ENCODE data around the gene VWA1. TPM values are rescaled to one million over a fixed set of nuclear protein-coding genes. Genes with fewer than 3 reads are reported as not detected.
A peak's percentile ranks its signal among the peaks of the same experiment; 100 is the strongest.

The VWA1 gene
- total and polyA plus RNA-seq, 4 donors, result 18.3 to 81.3 (median 32.2) TPM

DNA sequence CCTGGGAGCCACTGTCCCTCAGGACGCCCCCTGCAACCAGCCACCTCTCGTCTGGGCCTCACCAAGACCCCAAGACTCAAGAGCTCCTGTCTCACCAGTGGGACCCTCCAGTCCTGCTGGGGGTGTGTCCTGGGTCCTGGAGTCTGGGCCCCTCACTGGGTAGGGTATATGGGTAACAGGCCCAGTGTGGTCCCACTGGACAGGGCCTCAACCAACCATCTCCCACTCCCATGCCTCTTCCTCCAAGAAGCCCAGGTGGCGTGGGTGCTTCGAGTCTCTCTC is 725 bp upstream of the VWA1 start (continued):
- TF ChIP-seq FOXA2 (IDR thresholded peaks at IDR 0.05) (no peak), NR2F2 (IDR thresholded peaks at IDR 0.05) (no peak), YY1 (IDR thresholded peaks at IDR 0.05) (no peak), SP1 (IDR thresholded peaks at IDR 0.05) (no peak)

DNA sequence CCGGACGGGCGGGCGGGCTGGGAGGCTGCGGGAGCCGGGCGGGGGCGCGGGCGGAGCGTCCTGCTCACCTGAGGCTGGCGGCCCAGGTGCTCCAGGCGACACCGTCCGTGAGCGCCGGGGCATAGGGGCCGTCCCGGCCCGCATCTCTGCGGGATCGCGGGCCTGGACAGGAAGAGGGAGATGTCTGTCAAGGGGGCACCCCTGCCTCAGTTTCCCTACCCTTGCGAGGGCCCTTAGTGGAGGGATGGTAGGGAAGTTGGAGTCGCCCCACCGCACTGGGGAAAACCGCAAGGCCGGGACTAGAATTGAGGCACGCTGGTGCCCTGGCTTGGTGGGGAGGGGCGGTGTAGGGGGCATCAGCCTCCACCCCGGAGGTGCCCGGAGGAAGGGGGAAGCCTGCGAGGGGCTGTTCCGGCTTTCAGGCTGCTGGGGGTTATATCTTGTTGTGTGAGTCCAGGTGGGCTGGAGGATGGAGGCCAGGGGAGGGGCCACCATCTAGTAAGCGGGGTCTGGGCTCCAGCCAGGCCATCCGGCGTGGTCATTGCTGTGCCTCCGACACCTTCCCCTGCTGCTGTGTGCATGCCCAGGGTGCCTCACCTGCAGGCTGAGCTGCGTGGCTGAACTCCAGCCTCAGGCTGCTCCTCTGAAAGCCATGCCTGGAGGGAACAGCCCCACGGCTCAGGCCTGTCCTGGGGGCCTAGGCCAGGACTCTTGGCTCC is 580 bp downstream of the VWA1 start:
- H3K27ac ChIP-seq (ENCODE audit: low read depth in 1 of 2, low read length in 2 of 2), result peak overlapping the region in 1 of 2 donors; percentile 62
- peaks cover 34 to 89% (median 68%) of the 10 kb centered on the region in 4 donors for H3K4me1 ChIP-seq (ENCODE audit: control insufficient read depth in 4 of 4, insufficient read depth in 4 of 4, low read length in 3 of 4)
- H3K9ac ChIP-seq (ENCODE audit: low read depth in 1 of 2, low read length in 2 of 2), result peak overlapping the region; percentile 5 to 28
- H3K27me3 ChIP-seq (ENCODE audit: control insufficient read depth in 4 of 4, insufficient read depth in 4 of 4, low read length in 3 of 4), result no peaks in the 10 kb centered on the region
- TF ChIP-seq, protein P1, sequence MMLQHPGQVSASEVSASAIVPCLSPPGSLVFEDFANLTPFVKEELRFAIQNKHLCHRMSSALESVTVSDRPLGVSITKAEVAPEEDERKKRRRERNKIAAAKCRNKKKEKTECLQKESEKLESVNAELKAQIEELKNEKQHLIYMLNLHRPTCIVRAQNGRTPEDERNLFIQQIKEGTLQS (IDR thresholded peaks at IDR 0.05), result no peak
- no peak for TF ChIP-seq GABPA (IDR thresholded peaks at IDR 0.05 in 1 of 2, conservative IDR thresholded peaks at IDR 0.05 in 1 of 2)
- no peak for TF ChIP-seq HNF4A (conservative IDR thresholded peaks at IDR 0.05)
- TF ChIP-seq, protein P2, sequence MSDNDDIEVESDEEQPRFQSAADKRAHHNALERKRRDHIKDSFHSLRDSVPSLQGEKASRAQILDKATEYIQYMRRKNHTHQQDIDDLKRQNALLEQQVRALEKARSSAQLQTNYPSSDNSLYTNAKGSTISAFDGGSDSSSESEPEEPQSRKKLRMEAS (IDR thresholded peaks at IDR 0.05), result no peak
- TF ChIP-seq JUND (IDR thresholded peaks at IDR 0.05), result no peak
- no peak for TF ChIP-seq NR2F2 (IDR thresholded peaks at IDR 0.05)
- no peak for TF ChIP-seq SP1 (IDR thresholded peaks at IDR 0.05)
- TF ChIP-seq, protein P3, sequence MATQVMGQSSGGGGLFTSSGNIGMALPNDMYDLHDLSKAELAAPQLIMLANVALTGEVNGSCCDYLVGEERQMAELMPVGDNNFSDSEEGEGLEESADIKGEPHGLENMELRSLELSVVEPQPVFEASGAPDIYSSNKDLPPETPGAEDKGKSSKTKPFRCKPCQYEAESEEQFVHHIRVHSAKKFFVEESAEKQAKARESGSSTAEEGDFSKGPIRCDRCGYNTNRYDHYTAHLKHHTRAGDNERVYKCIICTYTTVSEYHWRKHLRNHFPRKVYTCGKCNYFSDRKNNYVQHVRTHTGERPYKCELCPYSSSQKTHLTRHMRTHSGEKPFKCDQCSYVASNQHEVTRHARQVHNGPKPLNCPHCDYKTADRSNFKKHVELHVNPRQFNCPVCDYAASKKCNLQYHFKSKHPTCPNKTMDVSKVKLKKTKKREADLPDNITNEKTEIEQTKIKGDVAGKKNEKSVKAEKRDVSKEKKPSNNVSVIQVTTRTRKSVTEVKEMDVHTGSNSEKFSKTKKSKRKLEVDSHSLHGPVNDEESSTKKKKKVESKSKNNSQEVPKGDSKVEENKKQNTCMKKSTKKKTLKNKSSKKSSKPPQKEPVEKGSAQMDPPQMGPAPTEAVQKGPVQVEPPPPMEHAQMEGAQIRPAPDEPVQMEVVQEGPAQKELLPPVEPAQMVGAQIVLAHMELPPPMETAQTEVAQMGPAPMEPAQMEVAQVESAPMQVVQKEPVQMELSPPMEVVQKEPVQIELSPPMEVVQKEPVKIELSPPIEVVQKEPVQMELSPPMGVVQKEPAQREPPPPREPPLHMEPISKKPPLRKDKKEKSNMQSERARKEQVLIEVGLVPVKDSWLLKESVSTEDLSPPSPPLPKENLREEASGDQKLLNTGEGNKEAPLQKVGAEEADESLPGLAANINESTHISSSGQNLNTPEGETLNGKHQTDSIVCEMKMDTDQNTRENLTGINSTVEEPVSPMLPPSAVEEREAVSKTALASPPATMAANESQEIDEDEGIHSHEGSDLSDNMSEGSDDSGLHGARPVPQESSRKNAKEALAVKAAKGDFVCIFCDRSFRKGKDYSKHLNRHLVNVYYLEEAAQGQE (IDR thresholded peaks at IDR 0.05), result no peak
- TF ChIP-seq FOXA1 (IDR thresholded peaks at IDR 0.05), result no peak
- TF ChIP-seq RXRA (IDR thresholded peaks at IDR 0.05), result no peak
- TF ChIP-seq, protein P4, sequence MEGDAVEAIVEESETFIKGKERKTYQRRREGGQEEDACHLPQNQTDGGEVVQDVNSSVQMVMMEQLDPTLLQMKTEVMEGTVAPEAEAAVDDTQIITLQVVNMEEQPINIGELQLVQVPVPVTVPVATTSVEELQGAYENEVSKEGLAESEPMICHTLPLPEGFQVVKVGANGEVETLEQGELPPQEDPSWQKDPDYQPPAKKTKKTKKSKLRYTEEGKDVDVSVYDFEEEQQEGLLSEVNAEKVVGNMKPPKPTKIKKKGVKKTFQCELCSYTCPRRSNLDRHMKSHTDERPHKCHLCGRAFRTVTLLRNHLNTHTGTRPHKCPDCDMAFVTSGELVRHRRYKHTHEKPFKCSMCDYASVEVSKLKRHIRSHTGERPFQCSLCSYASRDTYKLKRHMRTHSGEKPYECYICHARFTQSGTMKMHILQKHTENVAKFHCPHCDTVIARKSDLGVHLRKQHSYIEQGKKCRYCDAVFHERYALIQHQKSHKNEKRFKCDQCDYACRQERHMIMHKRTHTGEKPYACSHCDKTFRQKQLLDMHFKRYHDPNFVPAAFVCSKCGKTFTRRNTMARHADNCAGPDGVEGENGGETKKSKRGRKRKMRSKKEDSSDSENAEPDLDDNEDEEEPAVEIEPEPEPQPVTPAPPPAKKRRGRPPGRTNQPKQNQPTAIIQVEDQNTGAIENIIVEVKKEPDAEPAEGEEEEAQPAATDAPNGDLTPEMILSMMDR (IDR thresholded peaks at IDR 0.05; ENCODE audit: low read depth, low read length, missing input control), result no peak
- no peaks in the 10 kb centered on the region for H3K9me3 ChIP-seq (ENCODE audit: control insufficient read depth in 4 of 4, low read length in 3 of 4)
- peak overlapping the region; percentile 74 to 82 (median 75) for H3K4me3 ChIP-seq (ENCODE audit: low read depth in 1 of 3, low read length in 3 of 3)
- peaks cover 0 to 3% (median 0%) of the 10 kb centered on the region in 4 donors for H3K36me3 ChIP-seq (ENCODE audit: control insufficient read depth in 4 of 4, insufficient read depth in 3 of 4, low read depth in 1 of 4, low read length in 3 of 4)
- no peak for DNase-seq (ENCODE audit: low spot score)
- WGBS, result 17% methylated on average over 40 of the region's 40 CpGs

DNA sequence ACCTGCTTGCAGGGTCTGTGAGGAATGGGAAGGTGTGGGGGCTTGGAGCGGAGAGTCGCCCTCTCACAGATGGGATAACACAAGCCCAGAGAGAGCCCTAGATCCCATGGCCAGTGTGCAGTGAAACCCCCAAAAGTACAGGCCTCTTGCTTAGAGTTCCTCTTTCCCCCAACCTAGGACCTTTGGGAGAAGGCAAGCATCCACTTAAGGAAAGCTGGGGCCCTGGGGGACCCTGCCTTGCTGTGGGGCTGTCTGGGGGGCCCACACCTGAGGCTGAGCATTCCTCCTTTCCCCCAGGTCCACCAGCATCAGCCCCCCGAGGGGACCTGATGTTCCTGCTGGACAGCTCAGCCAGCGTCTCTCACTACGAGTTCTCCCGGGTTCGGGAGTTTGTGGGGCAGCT is 1.1 kb downstream of the VWA1 start:
- peak overlapping the region; percentile 73 to 82 (median 75) for H3K4me3 ChIP-seq (ENCODE audit: low read depth in 1 of 3, low read length in 3 of 3)
- no peak for TF ChIP-seq RXRA (IDR thresholded peaks at IDR 0.05)
- TF ChIP-seq YY1 (IDR thresholded peaks at IDR 0.05), result no peak
- TF ChIP-seq, protein P3 (IDR thresholded peaks at IDR 0.05), result no peak
- TF ChIP-seq HNF4A (conservative IDR thresholded peaks at IDR 0.05), result no peak
- no peak for TF ChIP-seq EGR1 (IDR thresholded peaks at IDR 0.05; ENCODE audit: low read depth in 2 of 2)
- no peak for TF ChIP-seq RAD21 (IDR thresholded peaks at IDR 0.05)
- TF ChIP-seq, protein P5, sequence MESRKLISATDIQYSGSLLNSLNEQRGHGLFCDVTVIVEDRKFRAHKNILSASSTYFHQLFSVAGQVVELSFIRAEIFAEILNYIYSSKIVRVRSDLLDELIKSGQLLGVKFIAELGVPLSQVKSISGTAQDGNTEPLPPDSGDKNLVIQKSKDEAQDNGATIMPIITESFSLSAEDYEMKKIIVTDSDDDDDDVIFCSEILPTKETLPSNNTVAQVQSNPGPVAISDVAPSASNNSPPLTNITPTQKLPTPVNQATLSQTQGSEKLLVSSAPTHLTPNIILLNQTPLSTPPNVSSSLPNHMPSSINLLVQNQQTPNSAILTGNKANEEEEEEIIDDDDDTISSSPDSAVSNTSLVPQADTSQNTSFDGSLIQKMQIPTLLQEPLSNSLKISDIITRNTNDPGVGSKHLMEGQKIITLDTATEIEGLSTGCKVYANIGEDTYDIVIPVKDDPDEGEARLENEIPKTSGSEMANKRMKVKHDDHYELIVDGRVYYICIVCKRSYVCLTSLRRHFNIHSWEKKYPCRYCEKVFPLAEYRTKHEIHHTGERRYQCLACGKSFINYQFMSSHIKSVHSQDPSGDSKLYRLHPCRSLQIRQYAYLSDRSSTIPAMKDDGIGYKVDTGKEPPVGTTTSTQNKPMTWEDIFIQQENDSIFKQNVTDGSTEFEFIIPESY (IDR thresholded peaks at IDR 0.05), result no peak
- TF ChIP-seq, protein P2 (IDR thresholded peaks at IDR 0.05), result no peak
- TF ChIP-seq SP1 (IDR thresholded peaks at IDR 0.05), result no peak
- TF ChIP-seq FOXA1 (IDR thresholded peaks at IDR 0.05), result no peak
- no peak for TF ChIP-seq NR2F2 (IDR thresholded peaks at IDR 0.05)
- no peak for TF ChIP-seq HNF4G (IDR thresholded peaks at IDR 0.05)
- TF ChIP-seq FOXA2 (IDR thresholded peaks at IDR 0.05), result no peak

More for the DNA sequence above, 1.1 kb downstream of the VWA1 start:
- WGBS, result 66% methylated on average over 7 of the region's 7 CpGs
- Histone ChIP-seq H3K9ac (ENCODE audit: low read depth in 1 of 2, low read length in 2 of 2) (peak overlapping the region; percentile 4 to 28), H3K36me3 (ENCODE audit: control insufficient read depth in 4 of 4, insufficient read depth in 3 of 4, low read depth in 1 of 4, low read length in 3 of 4) (peaks cover 0 to 3% (median 0%) of the 10 kb centered on the region in 4 donors), H3K27ac (ENCODE audit: low read depth in 1 of 2, low read length in 2 of 2) (peak overlapping the region; percentile 28 to 62), H3K4me1 (ENCODE audit: control insufficient read depth in 4 of 4, insufficient read depth in 4 of 4, low read length in 3 of 4) (peaks cover 32 to 85% (median 65%) of the 10 kb centered on the region in 4 donors), H3K9me3 (ENCODE audit: control insufficient read depth in 4 of 4, low read length in 3 of 4) (no peaks in the 10 kb centered on the region), H3K27me3 (ENCODE audit: control insufficient read depth in 4 of 4, insufficient read depth in 4 of 4, low read length in 3 of 4) (no peaks in the 10 kb centered on the region)
- DNase-seq (ENCODE audit: low spot score), result no peak

All from liver (tissue), 9 donors.